Tibial nerve (tissue), 3 donors: ENCODE results near the gene ATP13A1.

Experiments used
- POLR2A ChIP-seq, 2 donors: fragments of 450-650 bp; IDR thresholded peaks; one replicate each; pipeline ENCODE4 v1.6.1; 2017; ENCODE audit warnings: antibody characterized with exemption in 2 of 2, mild to moderate bottlenecking in 2 of 2, moderate library complexity in 2 of 2
- TF ChIP-seq, protein P1 (sequence below), 5 experiments: fragments of 200-600 bp in 3 of 5; fragments of 450-650 bp in 2 of 5; sonication (generic) in 3 of 5; IDR thresholded peaks; one replicate each; pipeline ENCODE4 v1.5.1; 2016 to 2019; ENCODE audit warnings: antibody characterized with exemption in 5 of 5, mild to moderate bottlenecking in 3 of 5, moderate library complexity in 2 of 5

GRCh38 chr19:19656451-19657396 lies 6.8 kb downstream of the ATP13A1 start:
- TF ChIP-seq, protein P1, sequence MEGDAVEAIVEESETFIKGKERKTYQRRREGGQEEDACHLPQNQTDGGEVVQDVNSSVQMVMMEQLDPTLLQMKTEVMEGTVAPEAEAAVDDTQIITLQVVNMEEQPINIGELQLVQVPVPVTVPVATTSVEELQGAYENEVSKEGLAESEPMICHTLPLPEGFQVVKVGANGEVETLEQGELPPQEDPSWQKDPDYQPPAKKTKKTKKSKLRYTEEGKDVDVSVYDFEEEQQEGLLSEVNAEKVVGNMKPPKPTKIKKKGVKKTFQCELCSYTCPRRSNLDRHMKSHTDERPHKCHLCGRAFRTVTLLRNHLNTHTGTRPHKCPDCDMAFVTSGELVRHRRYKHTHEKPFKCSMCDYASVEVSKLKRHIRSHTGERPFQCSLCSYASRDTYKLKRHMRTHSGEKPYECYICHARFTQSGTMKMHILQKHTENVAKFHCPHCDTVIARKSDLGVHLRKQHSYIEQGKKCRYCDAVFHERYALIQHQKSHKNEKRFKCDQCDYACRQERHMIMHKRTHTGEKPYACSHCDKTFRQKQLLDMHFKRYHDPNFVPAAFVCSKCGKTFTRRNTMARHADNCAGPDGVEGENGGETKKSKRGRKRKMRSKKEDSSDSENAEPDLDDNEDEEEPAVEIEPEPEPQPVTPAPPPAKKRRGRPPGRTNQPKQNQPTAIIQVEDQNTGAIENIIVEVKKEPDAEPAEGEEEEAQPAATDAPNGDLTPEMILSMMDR (IDR thresholded peaks at IDR 0.05): no peak
- no peak for TF ChIP-seq POLR2A (IDR thresholded peaks at IDR 0.05)
